Ascending aorta (tissue), 2 donors: ENCODE measurements around the gene ZNF37A. TPM values are rescaled to one million over a fixed set of nuclear protein-coding genes. Genes with fewer than 3 reads are reported as not detected.
"Not testable (repeated sequence)": the region's sequence is repeated elsewhere in the genome, so short reads cannot be mapped to it uniquely, and the experiment has no call there.

ENCODE experiments used
- DNase-seq, 2 donors: peaks; one replicate each; pipeline ENCODE4 v3.0.0-alpha.2; 2019; ENCODE audit warnings: low spot score in 2 of 2
- H3K27ac ChIP-seq, 2 donors: fragments of 200-600 bp; sonication (generic); one replicate each; pipeline ENCODE4 v1.5.1; 2016 to 2017; ENCODE audit warnings: mild to moderate bottlenecking in 1 of 2
- H3K27me3 ChIP-seq: fragments of 200-600 bp; sonication (generic); one replicate; pipeline ENCODE4 v1.5.1; 2017
- H3K36me3 ChIP-seq, 2 donors: fragments of 200-600 bp; sonication (generic); one replicate each; pipeline ENCODE4 v1.5.1; 2016
- H3K4me1 ChIP-seq, 2 donors: fragments of 200-600 bp; sonication (generic); one replicate each; pipeline ENCODE4 v1.5.1; 2016 to 2017; ENCODE audit warnings: mild to moderate bottlenecking in 1 of 2
- H3K4me3 ChIP-seq, 2 donors: fragments of 200-600 bp; sonication (generic); one replicate each; pipeline ENCODE4 v1.5.1; 2016 to 2017; ENCODE audit warnings: mild to moderate bottlenecking in 1 of 2
- H3K9me3 ChIP-seq, 2 donors: fragments of 200-600 bp; sonication (generic); one replicate each; pipeline ENCODE4 v1.5.1; 2016
- intact Hi-C: fragments of 100-400 bp; cut with DNase I; formaldehyde crosslinking; loops from one replicate; pipeline ENCODE4 v1.15.1; 2023
- total RNA-seq: library from RNA; depleted of rRNA; stranded (reverse); fragments of >200 nt; gene quantifications from one replicate; pipeline ENCODE4 v1.1.0, GENCODE V29; 2016
- TF ChIP-seq, protein P1 (sequence below), 3 experiments: fragments of 200-600 bp in 2 of 3; fragments of 450-650 bp in 1 of 3; sonication (generic) in 2 of 3; IDR thresholded peaks; one replicate each; pipeline ENCODE4 v1.5.1; 2016 to 2019; ENCODE audit warnings: antibody characterized with exemption in 3 of 3, mild to moderate bottlenecking in 1 of 3, moderate library complexity in 1 of 3

The ZNF37A gene
- total RNA-seq, 1 donor from 2014 or later: 2.8 TPM

DNA sequence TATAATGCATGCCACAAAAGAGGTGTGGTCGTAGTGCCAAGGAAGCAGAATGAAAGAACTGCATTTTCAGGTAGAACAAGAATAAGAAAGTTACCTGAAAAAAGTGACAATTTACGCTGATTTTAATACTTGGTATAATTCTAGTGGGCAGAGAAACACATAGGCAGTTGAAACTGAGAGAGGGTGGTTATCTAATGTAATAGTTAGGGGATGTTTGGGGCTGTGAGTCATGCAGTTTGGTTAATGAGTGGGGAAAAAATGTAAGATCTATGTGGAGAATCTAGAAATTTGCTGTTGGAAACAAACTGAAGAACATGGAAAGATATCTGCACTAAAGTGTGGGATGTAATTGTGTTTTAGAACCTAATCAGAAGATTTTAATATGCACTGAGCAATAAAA, 33.7 kb downstream of the ZNF37A start:
- DNase-seq: no peak
- intact Hi-C loops: no loop called here
- H3K4me3 ChIP-seq: no peak overlapping the region
- TF ChIP-seq, protein P1, sequence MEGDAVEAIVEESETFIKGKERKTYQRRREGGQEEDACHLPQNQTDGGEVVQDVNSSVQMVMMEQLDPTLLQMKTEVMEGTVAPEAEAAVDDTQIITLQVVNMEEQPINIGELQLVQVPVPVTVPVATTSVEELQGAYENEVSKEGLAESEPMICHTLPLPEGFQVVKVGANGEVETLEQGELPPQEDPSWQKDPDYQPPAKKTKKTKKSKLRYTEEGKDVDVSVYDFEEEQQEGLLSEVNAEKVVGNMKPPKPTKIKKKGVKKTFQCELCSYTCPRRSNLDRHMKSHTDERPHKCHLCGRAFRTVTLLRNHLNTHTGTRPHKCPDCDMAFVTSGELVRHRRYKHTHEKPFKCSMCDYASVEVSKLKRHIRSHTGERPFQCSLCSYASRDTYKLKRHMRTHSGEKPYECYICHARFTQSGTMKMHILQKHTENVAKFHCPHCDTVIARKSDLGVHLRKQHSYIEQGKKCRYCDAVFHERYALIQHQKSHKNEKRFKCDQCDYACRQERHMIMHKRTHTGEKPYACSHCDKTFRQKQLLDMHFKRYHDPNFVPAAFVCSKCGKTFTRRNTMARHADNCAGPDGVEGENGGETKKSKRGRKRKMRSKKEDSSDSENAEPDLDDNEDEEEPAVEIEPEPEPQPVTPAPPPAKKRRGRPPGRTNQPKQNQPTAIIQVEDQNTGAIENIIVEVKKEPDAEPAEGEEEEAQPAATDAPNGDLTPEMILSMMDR (IDR thresholded peaks at IDR 0.05): no peak
- H3K9me3 ChIP-seq: peaks cover 71 to 97% of the 10 kb centered on the region in 2 donors
- H3K27me3 ChIP-seq: no peaks in the 10 kb centered on the region
- H3K36me3 ChIP-seq: no peaks in the 10 kb centered on the region
- no peak overlapping the region for H3K27ac ChIP-seq
- no peaks in the 10 kb centered on the region for H3K4me1 ChIP-seq

DNA sequence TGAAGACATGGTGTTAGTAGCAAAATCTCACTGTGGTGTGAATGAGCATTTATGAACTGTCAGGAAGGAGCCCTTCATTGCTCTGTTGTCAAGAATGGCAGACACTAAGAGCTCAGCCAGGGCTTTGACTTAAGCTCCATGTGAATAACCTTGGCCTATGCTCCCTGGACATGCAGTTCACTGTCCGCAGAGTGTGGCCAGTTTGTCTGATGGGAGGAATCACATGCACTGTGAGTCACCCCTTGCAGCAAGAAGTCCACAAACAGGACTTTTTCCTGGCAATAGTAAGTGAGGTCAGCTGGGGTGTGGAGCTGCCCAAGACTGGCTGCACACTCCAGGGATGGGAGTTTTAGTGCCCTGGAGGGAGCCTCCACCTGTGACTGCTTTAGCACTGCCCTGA, 49.5 kb downstream of the ZNF37A start:
- TF ChIP-seq, protein P1 (IDR thresholded peaks at IDR 0.05): no peak
- Histone ChIP-seq H3K27ac (no peak overlapping the region), H3K27me3 (no peaks in the 10 kb centered on the region), H3K4me1 (no peaks in the 10 kb centered on the region), H3K9me3 (peaks cover 4 to 71% of the 10 kb centered on the region in 2 donors), H3K36me3 (peaks cover 3 to 17% of the 10 kb centered on the region in 2 donors), H3K4me3 (no peak overlapping the region)
- intact Hi-C loops: no loop called here
- no peak for DNase-seq

DNA sequence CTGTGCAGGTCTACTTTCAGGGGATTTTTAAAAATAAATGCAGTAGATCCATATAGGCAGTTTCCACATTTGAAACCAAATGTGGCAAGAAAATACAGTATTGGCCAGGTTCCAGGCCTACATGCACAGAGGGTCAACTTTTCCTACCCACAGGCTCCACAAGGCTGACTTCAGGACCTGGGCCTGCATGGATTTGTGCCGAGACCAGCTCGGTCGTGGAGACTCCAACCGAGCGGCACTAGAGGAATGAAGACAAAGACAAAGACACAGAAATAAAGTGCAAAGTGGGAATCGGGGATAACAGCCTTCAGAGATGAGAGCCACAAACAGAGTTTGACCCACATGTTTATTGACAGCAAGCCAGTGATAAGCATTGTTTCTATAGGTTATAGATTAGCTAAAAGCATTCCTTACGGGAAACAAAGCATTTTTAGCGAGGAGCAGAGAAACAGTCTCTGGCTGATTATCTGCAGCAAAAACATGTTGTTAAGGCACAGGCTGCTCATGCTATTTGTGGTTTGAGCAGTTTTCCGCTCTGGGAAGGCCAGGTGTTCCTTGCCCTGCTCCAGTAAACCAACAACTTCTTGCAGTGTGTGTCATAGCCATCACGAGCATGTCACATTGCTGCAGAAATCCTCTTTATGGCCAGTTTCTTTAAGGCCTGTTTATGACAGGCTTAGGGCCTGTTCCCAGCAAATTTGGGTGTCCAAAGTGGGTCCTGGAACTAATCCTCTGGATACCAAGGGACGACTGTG, 52.6 kb downstream of the ZNF37A start:
- no peak for DNase-seq
- Histone ChIP-seq H3K27ac (no peak overlapping the region), H3K4me1 (no peaks in the 10 kb centered on the region), H3K4me3 (no peak overlapping the region), H3K27me3 (no peaks in the 10 kb centered on the region), H3K9me3 (peaks cover 0 to 55% of the 10 kb centered on the region in 2 donors), H3K36me3 (peaks cover 0 to 5% of the 10 kb centered on the region in 2 donors)
- TF ChIP-seq, protein P1 (IDR thresholded peaks at IDR 0.05): no peak
- intact Hi-C loops: no loop called here

DNA sequence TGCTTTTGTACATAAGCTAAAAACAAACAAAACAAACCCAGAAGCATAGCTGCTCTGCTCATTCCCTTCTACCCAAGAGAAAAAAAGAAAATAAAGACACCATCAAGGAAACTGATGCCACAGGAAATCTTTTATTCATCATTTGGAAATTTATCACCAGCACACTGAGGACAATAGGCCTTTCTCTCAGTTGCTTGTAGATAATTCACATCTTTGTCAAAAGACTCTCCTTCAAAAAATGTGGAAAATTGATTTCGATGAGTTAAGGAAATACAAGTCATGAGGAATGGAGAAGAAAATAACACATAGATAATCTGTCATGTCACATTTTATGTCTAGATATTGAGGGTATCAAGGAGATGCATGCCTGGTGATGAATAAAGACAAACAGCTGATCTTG, 53.5 kb downstream of the ZNF37A start:
- Histone ChIP-seq H3K27ac (no peak overlapping the region), H3K4me3 (no peak overlapping the region), H3K27me3 (no peaks in the 10 kb centered on the region), H3K9me3 (peaks cover 0 to 52% of the 10 kb centered on the region in 2 donors), H3K36me3 (peaks cover 0 to 3% of the 10 kb centered on the region in 2 donors), H3K4me1 (no peaks in the 10 kb centered on the region)
- intact Hi-C loops: no loop called here
- TF ChIP-seq, protein P1 (IDR thresholded peaks at IDR 0.05): no peak
- DNase-seq: no peak

DNA sequence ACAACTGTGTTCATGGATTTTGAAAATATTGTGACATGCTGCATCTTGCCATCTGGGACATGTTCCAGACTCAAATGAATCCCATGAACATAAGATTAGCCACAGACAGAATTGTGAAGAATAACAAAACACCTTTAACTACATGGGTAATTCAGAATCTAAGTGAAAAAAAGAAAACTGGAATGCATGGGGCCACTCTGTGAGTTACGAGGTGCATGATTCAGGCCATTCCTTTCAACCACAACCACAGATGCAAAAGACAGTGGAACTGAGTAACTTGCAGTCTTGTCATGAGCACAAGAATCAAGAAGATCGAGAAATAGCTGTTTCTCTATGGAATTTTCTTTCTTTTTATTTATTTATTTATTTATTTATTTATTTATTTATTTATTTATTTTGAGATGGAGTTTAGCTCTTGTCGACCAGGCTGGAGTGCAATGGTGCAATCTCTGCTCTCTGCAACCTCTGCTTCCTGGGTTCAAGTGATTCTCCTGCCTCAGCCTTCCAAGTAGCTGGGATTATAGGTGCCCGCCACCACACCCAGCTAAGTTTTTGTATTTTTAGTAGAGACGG, 56.8 kb downstream of the ZNF37A start:
- H3K9me3 ChIP-seq: peaks cover 0 to 42% of the 10 kb centered on the region in 2 donors
- H3K27me3 ChIP-seq, H3K4me1 ChIP-seq, DNase-seq, H3K36me3 ChIP-seq, intact Hi-C loops, H3K4me3 ChIP-seq, H3K27ac ChIP-seq: not testable (repeated sequence)
